Measurements from ENCODE around the gene REPIN1. TPM values are rescaled to one million over a fixed set of nuclear protein-coding genes. Genes with fewer than 3 reads are reported as not detected.

Gene REPIN1
- total RNA-seq, 1 donor from 2014 or later = 146 TPM

DNA sequence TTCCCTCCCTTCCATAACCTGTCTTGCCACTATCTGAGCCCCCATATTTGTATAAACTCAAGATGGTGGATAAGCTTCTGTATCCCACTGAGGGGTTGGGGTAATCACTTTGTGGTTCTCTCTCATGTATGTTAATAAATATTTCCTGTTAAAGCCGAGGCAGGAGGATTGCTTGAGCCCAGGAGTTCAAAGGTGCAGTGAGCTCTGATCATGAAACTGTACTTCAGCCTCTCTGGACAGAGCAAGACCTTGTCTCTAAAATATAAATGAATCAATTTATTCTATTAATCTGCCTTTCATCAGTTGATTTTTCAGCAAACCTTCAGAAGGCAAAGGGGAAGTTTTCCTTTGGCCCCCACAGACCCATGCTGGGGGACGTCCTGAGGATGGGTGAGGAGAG is 25.4 kb upstream of the REPIN1 start:
- Mint-ChIP-seq H3K27ac (ENCODE audit: unreplicated experiment) (no peak overlapping the region), H3K9me3 (ENCODE audit: unreplicated experiment) (peaks cover 3% of the 10 kb centered on the region), H3K4me3 (ENCODE audit: unreplicated experiment) (no peak overlapping the region), H3K27me3 (ENCODE audit: unreplicated experiment) (peaks cover 17% of the 10 kb centered on the region), H3K36me3 (ENCODE audit: unreplicated experiment) (peaks cover 5% of the 10 kb centered on the region), H3K4me1 (ENCODE audit: low read depth, unreplicated experiment) (no peaks in the 10 kb centered on the region)
- no peak for DNase-seq
- TF ChIP-seq, protein P1, sequence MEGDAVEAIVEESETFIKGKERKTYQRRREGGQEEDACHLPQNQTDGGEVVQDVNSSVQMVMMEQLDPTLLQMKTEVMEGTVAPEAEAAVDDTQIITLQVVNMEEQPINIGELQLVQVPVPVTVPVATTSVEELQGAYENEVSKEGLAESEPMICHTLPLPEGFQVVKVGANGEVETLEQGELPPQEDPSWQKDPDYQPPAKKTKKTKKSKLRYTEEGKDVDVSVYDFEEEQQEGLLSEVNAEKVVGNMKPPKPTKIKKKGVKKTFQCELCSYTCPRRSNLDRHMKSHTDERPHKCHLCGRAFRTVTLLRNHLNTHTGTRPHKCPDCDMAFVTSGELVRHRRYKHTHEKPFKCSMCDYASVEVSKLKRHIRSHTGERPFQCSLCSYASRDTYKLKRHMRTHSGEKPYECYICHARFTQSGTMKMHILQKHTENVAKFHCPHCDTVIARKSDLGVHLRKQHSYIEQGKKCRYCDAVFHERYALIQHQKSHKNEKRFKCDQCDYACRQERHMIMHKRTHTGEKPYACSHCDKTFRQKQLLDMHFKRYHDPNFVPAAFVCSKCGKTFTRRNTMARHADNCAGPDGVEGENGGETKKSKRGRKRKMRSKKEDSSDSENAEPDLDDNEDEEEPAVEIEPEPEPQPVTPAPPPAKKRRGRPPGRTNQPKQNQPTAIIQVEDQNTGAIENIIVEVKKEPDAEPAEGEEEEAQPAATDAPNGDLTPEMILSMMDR (IDR thresholded peaks at IDR 0.05; ENCODE audit: partially characterized antibody, unreplicated experiment) = no peak

DNA sequence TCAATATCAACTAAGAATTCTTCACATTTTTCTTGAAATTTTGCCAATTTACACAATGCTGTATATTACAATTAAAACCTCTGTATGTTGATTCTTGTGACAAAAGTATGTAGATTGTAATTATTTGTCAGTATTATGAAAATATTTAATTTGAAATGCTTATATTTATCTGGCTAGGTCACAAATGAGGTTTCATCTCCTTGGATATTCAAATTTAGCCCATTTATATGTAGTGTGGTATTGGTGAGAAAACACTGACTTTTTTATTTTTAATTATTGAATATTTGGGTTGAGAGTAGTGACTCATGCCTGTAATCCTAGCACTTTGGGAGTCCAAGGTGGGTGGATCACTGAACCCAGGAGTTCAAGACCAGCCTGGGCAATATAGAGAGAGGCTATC is 24.3 kb upstream of the REPIN1 start:
- Mint-ChIP-seq H3K9me3 (ENCODE audit: unreplicated experiment) (peaks cover 3% of the 10 kb centered on the region), H3K27me3 (ENCODE audit: unreplicated experiment) (peaks cover 15% of the 10 kb centered on the region), H3K4me3 (ENCODE audit: unreplicated experiment) (no peak overlapping the region), H3K27ac (ENCODE audit: unreplicated experiment) (no peak overlapping the region), H3K36me3 (ENCODE audit: unreplicated experiment) (peaks cover 5% of the 10 kb centered on the region), H3K4me1 (ENCODE audit: low read depth, unreplicated experiment) (no peaks in the 10 kb centered on the region)
- no peak for DNase-seq
- TF ChIP-seq, protein P1 (IDR thresholded peaks at IDR 0.05; ENCODE audit: partially characterized antibody, unreplicated experiment) = no peak

DNA sequence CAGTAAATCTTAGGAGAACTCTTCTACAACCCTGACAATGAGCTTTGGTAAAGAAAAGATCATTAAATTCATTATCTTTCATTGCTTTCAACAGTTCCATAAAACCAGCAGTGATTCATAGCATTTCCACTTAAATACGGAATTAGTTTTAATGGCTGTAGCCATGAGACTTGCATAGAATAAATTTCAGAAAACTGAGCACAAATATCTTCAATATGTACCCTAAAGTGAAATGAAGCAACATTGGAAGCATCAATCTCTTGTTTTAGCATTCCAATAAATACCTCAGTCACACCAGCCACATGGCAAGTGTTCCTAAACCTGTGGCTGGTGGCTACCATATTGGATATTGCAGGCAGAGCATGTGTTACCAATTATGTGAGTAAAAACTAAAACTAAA is 23.6 kb upstream of the REPIN1 start:
- H3K36me3 Mint-ChIP-seq (ENCODE audit: unreplicated experiment) = peaks cover 5% of the 10 kb centered on the region
- H3K9me3 Mint-ChIP-seq (ENCODE audit: unreplicated experiment) = peaks cover 3% of the 10 kb centered on the region
- no peak overlapping the region for H3K27ac Mint-ChIP-seq (ENCODE audit: unreplicated experiment)
- H3K4me1 Mint-ChIP-seq (ENCODE audit: low read depth, unreplicated experiment) = no peaks in the 10 kb centered on the region
- TF ChIP-seq, protein P1 (IDR thresholded peaks at IDR 0.05; ENCODE audit: partially characterized antibody, unreplicated experiment) = no peak
- no peak overlapping the region for H3K4me3 Mint-ChIP-seq (ENCODE audit: unreplicated experiment)
- H3K27me3 Mint-ChIP-seq (ENCODE audit: unreplicated experiment) = peaks cover 14% of the 10 kb centered on the region
- DNase-seq = no peak

DNA sequence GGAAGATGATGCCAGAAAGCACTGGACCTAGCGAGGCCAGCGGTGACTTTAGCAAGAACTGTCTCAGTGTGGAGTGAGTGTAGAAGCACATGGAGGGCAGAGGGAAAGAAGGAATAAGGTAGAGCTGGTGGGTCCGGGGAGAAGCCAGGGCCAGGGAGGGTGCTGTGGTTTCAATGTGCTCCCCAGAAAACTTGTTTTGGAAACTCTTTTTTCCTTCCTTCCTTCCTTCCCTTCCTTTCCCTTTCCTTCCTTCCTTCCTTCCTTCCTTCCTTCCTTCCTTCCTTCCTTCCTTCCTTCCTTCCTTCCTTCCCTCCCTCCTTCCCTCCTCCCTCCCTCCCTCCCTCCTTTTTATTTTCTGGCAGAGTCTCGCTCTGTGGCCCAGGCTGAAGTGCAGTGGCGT is 21.7 kb upstream of the REPIN1 start:
- peaks cover 8% of the 10 kb centered on the region for H3K27me3 Mint-ChIP-seq (ENCODE audit: unreplicated experiment)
- no peak overlapping the region for H3K4me3 Mint-ChIP-seq (ENCODE audit: unreplicated experiment)
- TF ChIP-seq, protein P1 (IDR thresholded peaks at IDR 0.05; ENCODE audit: partially characterized antibody, unreplicated experiment) = no peak
- no peak for DNase-seq
- peaks cover 3% of the 10 kb centered on the region for H3K9me3 Mint-ChIP-seq (ENCODE audit: unreplicated experiment)
- peaks cover 5% of the 10 kb centered on the region for H3K36me3 Mint-ChIP-seq (ENCODE audit: unreplicated experiment)
- no peaks in the 10 kb centered on the region for H3K4me1 Mint-ChIP-seq (ENCODE audit: low read depth, unreplicated experiment)
- H3K27ac Mint-ChIP-seq (ENCODE audit: unreplicated experiment) = no peak overlapping the region

DNA sequence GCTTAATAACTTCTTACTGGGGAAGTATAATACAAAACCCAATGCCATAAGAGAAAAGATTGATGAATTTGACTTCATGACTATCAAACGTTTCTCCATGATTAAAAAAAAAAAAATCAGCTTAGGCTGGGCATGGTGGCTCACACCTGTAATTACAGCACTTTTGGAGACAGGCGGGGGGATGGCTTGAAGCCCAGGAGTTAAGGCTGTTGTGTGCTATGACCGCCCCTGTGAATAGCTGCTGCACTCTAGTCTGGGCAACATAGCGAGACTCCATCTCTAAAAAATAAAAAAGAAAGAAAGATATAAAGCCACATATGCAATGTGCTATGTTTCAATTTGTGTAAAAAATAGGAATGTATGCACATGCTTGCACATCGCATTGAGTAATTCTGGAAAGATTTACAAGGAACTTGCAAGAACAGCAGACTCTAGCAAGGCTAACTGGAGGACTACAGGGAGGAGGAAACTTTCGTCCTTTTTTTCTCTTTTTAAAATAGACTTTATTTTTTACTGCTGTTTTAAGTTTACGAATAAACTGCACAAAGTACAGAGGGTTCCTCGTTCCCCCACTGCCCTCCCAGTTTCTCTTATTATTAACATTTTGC is 16.9 kb upstream of the REPIN1 start:
- DNase-seq = no peak
- Mint-ChIP-seq H3K27ac (ENCODE audit: unreplicated experiment) (no peak overlapping the region), H3K9me3 (ENCODE audit: unreplicated experiment) (peaks cover 1% of the 10 kb centered on the region), H3K27me3 (ENCODE audit: unreplicated experiment) (no peaks in the 10 kb centered on the region), H3K4me3 (ENCODE audit: unreplicated experiment) (no peak overlapping the region), H3K4me1 (ENCODE audit: low read depth, unreplicated experiment) (no peaks in the 10 kb centered on the region), H3K36me3 (ENCODE audit: unreplicated experiment) (no peaks in the 10 kb centered on the region)
- TF ChIP-seq, protein P1 (IDR thresholded peaks at IDR 0.05; ENCODE audit: partially characterized antibody, unreplicated experiment) = no peak

Data from glutamatergic neuron (in vitro differentiated cells).